Type B pancreatic cell (in vitro differentiated cells): Measurements from ENCODE around the gene CDK5RAP2. TPM values are rescaled to one million over a fixed set of nuclear protein-coding genes. Genes with fewer than 3 reads are reported as not detected.

Source experiments
- DNase-seq: peaks from one replicate; pipeline ENCODE4 v3.0.0; 2021; ENCODE audit warnings: mixed read lengths; ENCODE audit not compliant: unreplicated experiment; ENCODE audit errors: extremely low spot score
- H3K27ac Mint-ChIP-seq: 2 replicates; pipeline ENCODE4 v1.8.0; 2021; ENCODE audit warnings: mild to moderate bottlenecking, mixed read lengths
- H3K27me3 Mint-ChIP-seq: 2 replicates; pipeline ENCODE4 v1.8.0; 2021; ENCODE audit warnings: mixed read lengths
- H3K36me3 Mint-ChIP-seq: 2 replicates; pipeline ENCODE4 v1.8.0; 2021; ENCODE audit warnings: mixed read lengths
- H3K4me1 Mint-ChIP-seq: one replicate; pipeline ENCODE4 v1.8.0; 2021; ENCODE audit warnings: mixed read lengths; ENCODE audit not compliant: unreplicated experiment
- H3K4me3 Mint-ChIP-seq: 2 replicates; pipeline ENCODE4 v1.8.0; 2021; ENCODE audit warnings: mild to moderate bottlenecking, mixed read lengths
- H3K9me3 Mint-ChIP-seq: 2 replicates; pipeline ENCODE4 v1.8.0; 2021; ENCODE audit warnings: mixed read lengths
- CTCF ChIP-seq: fragments of 200-600 bp; sonication (generic); conservative IDR thresholded peaks from 2 replicates; pipeline ENCODE4 v1.5.0; 2021; ENCODE audit warnings: antibody characterized with exemption, mild to moderate bottlenecking
- total RNA-seq: library from RNA; stranded (reverse); gene quantifications from 2 replicates; pipeline ENCODE4 v1.2.1, GENCODE V29; 2021; ENCODE audit warnings: low replicate concordance

The CDK5RAP2 gene
- total RNA-seq, 1 donor from 2014 or later = 69.2 TPM

GRCh38 chr9:120416781-120417427 is 163.1 kb downstream of the CDK5RAP2 start:
- H3K4me3 Mint-ChIP-seq = no peak overlapping the region
- H3K9me3 Mint-ChIP-seq = no peaks in the 10 kb centered on the region
- peaks cover 15% of the 10 kb centered on the region for H3K4me1 Mint-ChIP-seq
- H3K27ac Mint-ChIP-seq = no peak overlapping the region
- DNase-seq = no peak
- H3K27me3 Mint-ChIP-seq = no peaks in the 10 kb centered on the region
- TF ChIP-seq CTCF = no peak
- H3K36me3 Mint-ChIP-seq = peaks cover 37% of the 10 kb centered on the region

GRCh38 chr9:120413121-120414048 is 166.6 kb downstream of the CDK5RAP2 start:
- H3K4me1 Mint-ChIP-seq = peaks cover 14% of the 10 kb centered on the region
- H3K9me3 Mint-ChIP-seq = no peaks in the 10 kb centered on the region
- no peak for TF ChIP-seq CTCF
- H3K27ac Mint-ChIP-seq = no peak overlapping the region
- no peaks in the 10 kb centered on the region for H3K27me3 Mint-ChIP-seq
- H3K36me3 Mint-ChIP-seq = peaks cover 34% of the 10 kb centered on the region
- no peak for DNase-seq
- H3K4me3 Mint-ChIP-seq = no peak overlapping the region

- H3K36me3 Mint-ChIP-seq = peaks cover 26% of the 10 kb centered on the region
- H3K4me1 Mint-ChIP-seq = peaks cover 14% of the 10 kb centered on the region
- no peaks in the 10 kb centered on the region for H3K27me3 Mint-ChIP-seq
- no peak overlapping the region for H3K4me3 Mint-ChIP-seq
- TF ChIP-seq CTCF = no peak
- H3K9me3 Mint-ChIP-seq = no peaks in the 10 kb centered on the region
- H3K27ac Mint-ChIP-seq = no peak overlapping the region
- no peak for DNase-seq
Measured at GRCh38 chr9:120412425-120412951, 167.5 kb downstream of the CDK5RAP2 start.

- Mint-ChIP-seq H3K27me3 (no peaks in the 10 kb centered on the region), H3K4me3 (no peak overlapping the region), H3K36me3 (peaks cover 31% of the 10 kb centered on the region), H3K4me1 (peaks cover 14% of the 10 kb centered on the region), H3K9me3 (no peaks in the 10 kb centered on the region), H3K27ac (no peak overlapping the region)
- no peak for DNase-seq
- no peak for TF ChIP-seq CTCF
Measured at GRCh38 chr9:120411862-120412424, 168.0 kb downstream of the CDK5RAP2 start.

- Mint-ChIP-seq H3K27ac (no peak overlapping the region), H3K4me3 (no peak overlapping the region), H3K27me3 (no peaks in the 10 kb centered on the region), H3K9me3 (no peaks in the 10 kb centered on the region), H3K4me1 (peaks cover 14% of the 10 kb centered on the region), H3K36me3 (peaks cover 28% of the 10 kb centered on the region)
- no peak for TF ChIP-seq CTCF
- DNase-seq = no peak
Measured at GRCh38 chr9:120410925-120411501, 169.0 kb downstream of the CDK5RAP2 start.
